GM19463 (cell line): ENCODE data around the gene LRRC26.
"Not testable (repeated sequence)": the region's sequence is repeated elsewhere in the genome, so short reads cannot be mapped to it uniquely, and the experiment has no call there.

Source experiments
- ATAC-seq: cut with Tn5 transposase; IDR thresholded peaks from one replicate; pipeline ENCODE4 v1.9.1; 2021; ENCODE audit warnings: mild to moderate bottlenecking, moderate library complexity; ENCODE audit not compliant: unreplicated experiment

LRRC26 gene

DNA sequence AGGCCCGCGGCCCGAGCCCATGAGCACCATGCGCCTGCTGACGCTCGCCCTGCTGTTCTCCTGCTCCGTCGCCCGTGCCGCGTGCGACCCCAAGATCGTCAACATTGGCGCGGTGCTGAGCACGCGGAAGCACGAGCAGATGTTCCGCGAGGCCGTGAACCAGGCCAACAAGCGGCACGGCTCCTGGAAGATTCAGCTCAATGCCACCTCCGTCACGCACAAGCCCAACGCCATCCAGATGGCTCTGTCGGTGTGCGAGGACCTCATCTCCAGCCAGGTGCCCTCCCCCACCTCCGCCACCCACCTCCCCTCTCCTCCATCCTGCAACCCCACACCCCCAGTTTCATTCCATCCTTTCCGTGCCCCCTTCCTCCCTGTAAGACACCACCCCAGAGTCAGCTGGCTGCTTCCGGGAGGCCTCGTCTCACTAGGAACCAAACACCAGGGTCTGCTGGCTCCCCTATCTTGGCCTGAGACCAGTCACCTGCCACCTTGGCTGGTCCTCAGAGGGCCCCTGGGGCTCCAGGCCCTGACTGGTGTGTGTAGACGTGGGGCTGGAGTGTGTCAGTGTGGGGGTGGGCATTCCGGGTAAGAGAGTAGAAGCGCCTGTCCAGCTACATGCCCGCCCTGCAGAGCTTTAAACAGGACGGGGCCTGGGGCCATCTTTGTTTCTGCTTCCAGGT, 30.2 kb downstream of the LRRC26 start:
- no peak for ATAC-seq

DNA sequence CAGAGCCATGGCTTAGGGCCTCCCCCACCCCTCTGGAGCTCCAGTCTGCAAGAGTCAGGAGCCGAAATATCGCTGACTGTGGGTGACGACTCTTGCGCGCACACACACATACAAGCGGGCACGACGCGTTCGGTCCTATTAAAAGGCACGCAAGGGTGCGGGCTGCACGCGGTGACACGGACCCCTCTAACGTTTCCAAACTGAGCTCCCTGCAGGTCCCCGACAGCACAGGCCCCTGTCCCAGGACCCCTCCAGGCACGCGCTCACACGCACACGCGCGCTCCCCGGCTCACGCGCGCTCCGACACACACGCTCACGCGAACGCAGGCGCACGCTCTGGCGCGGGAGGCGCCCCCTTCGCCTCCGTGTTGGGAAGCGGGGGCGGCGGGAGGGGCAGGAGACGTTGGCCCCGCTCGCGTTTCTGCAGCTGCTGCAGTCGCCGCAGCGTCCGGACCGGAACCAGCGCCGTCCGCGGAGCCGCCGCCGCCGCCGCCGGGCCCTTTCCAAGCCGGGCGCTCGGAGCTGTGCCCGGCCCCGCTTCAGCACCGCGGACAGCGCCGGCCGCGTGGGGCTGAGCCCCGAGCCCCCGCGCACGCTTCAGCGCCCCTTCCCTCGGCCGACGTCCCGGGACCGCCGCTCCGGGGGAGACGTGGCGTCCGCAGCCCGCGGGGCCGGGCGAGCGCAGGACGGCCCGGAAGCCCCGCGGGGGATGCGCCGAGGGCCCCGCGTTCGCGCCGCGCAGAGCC, 31.0 kb downstream of the LRRC26 start, which contains the start of gene GRIN1:
GRIN1 (plus strand) TSS at position 433 of the 746 bp plus-strand sequence. CDS start 333 bp downstream, outside the sequence.
- ATAC-seq, result no peak

DNA sequence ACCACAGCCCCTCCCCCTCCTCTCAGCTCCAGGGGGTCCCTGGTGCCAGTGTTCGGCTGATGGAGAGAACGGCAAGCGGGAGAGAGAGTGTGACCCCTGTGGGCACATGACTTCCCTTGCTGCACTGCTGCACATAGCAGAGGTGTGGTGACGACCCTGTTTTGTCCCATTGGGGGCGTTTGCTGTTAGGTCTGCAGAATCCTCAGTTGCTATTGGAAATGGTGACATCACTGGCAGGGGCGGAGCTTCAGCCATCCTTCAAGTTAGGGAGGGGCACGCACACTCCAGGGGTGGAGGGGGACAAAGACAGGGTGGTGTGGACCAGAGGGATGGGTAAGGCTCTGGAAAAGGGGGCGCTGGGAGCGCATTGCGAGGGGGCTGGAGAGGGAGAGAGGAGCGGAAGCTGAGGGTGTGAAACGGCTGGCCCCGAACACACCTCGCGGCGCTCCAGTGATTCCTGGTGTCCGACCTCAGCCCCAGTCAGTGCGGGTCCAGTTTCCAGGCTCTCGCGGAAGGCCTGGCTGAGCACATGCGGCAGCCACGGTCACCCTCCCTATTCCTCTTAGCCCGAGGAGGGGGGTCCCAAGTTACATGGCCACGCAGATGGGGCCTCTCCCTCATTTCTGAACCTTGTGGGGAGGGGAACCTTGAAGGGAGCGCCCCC, 31.7 kb downstream of the LRRC26 start:
- no peak for ATAC-seq

DNA sequence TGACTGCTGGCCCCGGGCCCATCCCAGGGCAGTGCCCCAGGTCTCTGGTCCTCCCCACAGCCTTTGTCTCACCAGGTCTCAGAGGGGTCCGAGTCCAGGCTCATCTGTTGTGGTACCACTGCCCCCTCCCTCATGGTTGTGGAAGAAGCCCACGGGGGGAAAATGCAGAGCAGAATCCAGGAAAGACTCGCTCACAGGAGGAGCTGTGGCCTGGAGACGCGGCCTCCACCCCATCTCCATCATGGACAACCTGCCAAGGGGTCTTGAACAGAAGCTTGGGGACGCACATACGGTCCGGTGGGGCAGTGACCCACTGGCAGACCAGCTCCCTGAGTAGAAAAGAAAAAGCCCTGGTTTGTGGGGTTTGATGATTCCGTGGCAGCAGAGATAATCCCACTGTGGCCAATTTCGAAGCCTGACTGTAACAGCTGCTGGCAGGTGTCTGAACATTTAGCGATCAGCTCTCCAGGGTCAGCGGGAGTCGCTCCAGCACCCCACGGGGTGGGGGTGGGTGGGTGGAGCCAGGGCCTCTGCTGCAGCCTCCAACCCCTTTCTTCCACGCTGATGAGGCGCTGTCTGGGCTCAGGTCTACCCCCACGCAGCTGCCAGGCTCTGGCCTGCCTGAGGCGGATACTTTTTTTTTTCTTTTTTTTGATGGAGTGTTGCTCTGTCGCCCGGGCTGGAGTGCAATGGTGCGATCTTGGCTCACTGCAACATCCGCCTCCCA, 32.8 kb downstream of the LRRC26 start:
- ATAC-seq, result no peak

DNA sequence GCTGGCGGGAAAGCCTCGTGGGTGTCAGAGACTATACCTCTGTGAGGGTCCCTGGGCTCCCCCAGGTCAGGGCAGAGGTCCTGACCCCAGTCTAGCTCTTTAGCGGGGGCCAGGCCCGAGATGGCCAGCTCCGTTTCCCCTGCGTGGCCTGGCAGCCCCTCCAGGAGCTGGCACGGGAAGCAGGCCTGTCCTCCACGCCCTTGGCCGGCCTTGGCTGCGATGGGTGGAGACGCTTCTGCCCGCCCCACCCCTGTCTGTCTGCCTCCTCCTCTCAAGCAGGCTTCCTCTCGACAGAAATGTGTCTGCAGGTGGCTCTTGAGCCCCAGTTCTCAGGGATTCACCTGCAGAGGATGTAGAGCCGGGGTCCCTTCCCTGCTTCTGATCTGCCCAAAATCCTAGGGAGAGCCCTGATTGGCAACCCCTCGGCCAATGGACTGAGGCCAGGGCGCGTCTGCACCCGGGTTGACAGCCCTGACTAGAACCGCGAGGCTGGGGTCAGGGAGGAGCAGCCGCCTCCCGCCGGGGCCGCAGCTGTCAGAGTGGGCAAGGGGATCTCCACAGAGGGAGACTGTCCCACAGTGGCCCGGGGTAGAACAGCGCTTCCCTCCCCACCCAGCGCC, 33.5 kb downstream of the LRRC26 start:
- ATAC-seq, result no peak

DNA sequence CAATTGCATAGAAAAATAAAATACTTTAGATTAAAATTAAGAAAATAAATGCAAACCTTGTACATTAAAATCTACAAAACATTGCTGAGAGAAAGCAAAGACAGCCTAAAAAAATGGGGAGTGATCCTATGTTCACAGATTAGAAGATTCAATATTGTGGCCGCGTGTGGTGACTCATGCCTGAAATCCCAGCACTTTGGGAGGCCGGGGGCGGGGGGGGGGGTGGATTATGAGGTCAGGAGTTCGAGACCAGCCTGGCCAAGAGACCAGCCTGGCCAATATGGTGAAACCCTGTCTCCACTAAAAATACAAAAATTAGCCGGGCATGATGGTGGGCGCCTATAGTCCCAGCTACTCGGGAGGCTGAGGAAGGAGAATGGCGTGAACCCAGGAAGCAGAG, 34.7 kb downstream of the LRRC26 start:
- not testable (repeated sequence) for ATAC-seq

DNA sequence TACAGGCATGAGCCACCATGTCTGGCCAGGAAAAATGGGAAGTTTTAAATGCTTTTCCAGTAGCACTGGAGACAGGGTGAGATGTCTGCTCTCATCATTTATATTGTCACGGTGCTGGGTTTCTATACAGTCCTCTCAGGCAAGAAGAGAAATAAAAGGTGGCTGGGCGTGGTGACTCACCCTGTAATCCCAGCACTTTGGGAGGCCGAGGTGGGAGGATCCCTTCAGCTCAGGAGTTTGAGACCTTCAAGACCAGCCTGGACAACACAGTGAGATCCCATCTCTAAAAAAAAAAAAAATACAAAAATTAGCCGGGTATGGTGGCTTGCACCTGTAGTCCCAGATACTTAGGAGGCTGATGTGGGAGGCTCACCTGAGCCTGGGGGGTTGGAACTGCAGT, 35.7 kb downstream of the LRRC26 start:
- ATAC-seq, result no peak

DNA sequence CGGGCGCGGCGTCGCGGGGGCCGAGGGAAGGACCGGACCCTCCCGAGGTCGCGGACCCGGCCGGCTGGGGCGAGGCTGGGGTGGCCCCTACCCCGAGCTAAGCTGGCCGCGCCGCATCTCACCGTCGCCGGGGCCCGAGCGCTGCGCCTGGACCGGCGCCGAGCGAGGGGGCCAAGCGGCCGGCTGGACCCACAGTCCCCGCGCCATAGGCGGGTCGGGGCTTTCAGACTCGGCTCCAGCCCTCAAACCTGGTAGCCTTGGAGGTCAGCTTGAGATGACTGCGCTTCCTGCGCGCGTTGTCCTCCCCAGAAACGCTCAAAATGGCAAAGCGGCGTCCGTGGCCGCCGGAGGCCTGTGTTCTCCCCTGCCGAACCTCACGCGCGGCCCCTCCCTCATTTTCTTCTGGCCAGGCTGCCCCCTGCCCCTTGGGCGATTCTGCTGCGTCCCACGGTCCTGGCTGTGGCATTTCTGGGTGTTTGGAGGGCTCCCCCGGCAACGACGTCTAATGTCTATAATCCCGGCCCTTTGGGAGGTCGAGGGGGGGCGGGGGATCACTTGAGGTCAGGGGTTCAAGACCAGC, 39.6 kb downstream of the LRRC26 start:
- ATAC-seq, result peak; percentile 8

DNA sequence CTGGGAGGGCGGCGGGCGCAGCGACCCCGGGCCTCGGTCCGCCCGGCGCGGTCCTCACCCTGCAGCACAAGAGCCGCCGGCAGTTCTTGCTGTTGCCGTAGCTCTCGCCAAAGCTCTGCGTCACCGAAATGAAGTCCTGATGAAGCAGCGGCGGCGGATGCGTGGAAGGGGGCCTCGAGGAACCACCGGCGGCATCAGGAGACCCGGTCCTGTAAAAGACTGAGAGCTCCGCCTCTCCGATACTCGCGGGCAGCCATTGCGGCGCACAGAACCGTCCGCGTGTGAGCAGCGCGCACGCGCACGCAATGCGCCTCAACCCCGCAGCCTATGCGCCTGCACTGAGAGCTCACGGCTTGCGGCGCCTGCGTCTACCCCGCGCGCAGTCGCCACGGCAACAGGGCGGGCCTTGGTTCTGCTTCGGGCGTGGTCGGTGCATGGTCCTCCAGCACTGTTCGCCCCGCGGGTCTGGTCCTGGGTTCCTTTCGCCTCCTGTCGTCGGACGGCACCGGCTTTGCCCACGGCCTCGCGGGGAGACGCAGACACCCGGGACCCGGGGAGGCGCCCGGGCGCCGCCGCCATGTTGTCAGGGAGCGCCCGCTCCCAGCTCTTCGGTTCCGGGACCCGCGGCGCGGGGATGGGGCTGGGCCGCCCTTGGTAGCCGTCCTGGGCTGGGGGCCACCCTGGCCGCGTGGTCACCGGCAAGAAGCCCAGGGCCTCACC, 40.2 kb downstream of the LRRC26 start:
- ATAC-seq, result peak; percentile 90

DNA sequence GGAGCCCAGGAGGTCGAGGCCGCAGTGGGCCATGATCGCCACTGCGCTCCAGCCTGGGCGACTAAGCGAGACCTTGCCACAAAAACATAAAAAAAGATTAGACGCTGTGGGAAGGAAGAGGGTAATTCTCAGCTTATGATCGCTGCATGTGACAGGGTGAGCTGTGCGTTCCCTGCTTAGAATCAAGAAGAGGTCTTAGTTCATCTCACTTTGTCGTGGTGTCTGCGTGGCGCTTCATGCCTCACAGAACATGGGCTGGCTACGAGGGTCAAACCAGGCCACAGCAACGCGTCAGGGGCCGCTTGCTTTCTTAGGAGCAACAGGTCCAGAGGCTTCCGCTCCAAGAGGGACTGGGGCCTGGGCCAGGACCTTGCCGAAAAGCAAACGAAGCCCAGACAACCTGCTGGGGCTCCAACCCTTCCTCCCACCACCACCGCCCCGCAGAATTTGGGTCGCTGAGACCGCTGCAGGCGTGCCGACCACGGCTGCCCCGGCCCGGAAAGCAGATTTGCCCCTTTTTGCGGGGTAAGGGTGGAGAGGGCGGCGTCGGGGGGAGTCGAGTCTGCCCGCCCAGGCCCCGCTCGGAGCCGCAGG, 40.9 kb downstream of the LRRC26 start:
- ATAC-seq, result peak; percentile 5

DNA sequence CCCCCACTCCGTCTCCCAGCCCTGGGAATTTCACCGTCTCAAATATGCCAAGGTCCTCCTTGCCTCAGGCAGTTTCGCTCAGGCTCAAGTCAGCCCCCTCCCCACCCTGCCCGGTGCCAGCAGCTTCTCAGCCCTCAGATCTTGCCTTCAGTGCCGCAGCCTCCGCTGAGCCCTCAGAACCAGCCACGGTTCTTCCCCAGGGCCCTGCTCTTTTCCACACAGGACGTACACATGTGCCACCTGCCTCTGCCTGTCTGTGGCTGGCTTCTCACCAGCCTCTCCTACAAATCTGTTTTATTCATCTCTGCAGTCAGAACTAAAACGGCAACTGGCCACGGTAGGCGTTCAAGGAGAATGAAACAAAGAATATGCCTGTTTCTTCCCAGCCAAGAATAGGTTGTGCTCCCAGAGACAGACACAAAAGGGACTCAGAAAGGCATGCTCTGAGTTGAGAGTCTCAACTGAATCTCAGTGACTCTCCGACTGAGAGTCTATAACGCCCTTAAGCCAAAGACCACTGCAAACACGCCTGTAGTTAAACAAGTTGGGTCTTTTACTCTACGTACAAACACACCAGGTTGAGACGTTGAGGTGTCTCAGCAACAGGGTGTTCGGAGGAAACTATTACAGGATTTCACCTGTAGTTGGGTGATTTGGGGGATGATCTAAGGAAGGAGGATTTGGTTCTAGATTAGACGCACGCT, 41.5 kb downstream of the LRRC26 start:
- no peak for ATAC-seq

DNA sequence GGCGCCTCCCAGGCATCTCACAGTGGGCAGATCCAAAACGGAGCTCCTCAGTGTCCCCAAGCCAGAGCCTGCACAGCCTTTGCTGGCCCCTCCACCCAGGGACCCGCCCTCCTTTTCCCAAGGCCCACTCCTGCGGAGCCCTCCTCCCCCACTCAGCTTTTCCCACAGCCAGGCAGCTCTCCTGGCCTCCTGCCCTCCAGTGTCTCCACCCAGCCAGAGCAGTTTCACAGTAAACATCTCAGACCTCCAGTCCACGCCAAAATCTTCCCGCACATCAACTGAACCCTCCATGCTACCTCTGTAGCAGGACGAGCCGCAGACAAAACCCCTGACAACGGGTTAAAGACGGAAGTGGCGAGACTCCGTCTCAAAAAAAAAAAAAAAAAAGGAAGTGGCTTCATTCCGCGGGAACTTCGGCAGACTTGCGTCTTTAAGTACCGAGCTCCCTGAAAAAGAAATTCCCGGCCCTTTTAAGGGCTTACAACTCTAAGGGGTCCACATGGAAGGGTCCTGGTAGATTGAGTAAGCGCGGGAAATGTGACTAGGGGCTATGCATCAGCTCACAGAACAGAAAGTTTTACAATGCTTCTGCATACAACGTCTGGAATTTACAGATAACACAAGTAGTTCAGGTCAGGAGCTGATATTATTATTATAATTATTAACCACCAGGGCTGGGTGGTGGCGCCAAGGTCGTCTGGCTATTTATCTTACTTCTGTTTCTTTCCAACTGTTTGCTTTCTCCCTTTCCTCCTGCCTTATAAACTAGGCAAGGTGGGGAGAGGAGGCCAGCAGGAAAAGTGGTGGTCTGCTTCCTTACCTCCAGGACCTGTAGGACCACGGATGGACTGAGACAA, 42.3 kb downstream of the LRRC26 start:
- no peak for ATAC-seq

DNA sequence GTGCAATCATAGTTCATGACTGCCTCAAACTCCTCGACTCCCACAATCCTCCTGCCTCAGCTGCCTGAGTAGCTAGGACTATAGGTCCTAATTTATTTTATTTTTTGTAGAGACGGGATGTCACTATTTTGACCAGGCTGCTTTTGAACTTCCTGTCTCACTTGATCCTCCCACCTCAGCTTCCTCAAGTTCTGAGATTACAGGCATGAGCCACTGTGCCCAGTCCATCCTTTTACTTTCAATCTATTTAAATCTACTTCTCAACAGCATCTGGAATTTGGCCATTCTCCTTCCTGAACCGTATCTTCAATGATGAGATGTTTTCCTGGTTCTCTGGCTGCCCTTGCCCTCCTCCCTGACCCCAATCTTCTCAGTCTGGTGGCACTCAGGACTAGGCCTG, 43.1 kb downstream of the LRRC26 start:
- no peak for ATAC-seq

DNA sequence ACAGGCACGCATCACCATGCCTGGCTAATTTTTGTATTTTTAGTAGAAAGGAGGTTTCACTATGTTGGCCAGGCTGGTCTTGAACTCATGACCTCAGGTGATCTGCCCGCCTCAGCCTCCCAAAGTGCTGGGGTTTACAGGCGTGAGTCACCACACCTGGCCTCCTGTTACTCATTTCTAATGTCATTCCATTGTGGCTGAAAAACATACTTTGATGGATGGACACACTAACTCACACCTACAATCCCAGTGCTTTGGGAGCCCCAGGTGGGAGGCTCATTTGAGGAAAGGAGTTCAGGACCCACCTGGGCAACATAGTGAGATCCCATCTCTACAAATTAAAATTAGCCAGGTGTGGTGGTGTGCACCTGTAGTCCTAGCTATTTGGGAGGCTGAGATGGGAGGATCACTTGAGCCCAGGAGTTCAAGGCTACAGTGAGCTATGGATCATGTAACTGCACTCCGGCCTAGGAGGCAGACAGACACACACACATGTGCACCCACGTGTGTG, 45.8 kb downstream of the LRRC26 start:
- ATAC-seq, result not testable (repeated sequence)

DNA sequence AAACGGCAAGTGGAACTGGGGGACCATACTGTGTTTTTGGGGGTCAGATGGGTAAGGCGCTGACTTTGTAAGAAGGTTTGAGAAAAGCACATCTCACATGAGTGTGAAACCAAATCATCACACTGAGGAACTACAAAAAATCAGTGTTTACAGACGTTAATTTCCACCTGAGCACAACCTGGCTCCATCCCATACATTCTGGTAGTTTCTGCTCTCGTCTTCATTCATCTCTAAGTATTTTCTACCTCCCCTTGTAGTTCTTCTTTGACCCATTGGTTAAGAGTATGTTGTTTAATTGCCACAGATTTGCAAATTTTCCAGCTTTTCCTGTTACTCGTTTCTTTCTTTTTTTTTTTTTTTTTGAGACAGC, 46.4 kb downstream of the LRRC26 start:
- no peak for ATAC-seq

DNA sequence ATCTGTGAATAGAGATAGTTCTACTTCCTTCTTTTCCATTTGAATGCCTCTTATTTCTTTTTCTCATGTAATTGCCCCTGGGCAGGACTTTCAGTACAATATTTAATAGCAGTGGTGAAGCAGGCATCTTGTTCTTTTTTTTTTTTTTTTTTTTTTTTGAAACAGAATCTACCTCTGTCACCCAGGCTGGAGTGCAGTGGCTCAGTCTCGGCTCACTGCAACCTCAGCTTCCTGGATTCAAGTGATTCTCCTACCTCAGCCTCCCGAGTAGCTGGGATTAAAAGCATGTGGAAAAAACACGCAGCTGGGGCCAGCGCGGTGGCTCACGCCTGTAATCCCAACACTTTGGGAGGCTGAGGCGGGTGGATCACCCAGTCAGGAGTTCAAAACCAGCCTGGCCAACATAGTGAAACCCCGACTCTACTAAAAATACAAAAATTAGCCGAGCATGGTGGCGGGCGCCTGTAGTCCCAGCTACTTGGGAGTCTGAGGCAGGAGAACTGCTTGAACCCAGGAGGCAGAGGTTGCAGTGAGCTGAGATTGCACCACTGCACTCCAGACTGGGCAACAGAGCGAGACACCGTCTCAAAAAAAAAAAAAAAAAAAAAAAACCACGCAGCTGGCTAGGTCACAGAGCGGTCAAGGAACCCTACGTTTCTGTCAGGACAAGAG, 46.9 kb downstream of the LRRC26 start:
- not testable (repeated sequence) for ATAC-seq
